GM12801 (cell line): ENCODE measurements around the gene MBNL1.

Source experiments
- TF ChIP-seq, protein P1 (sequence below): IDR thresholded peaks from one replicate; pipeline ENCODE4 v1.5.1; 2011; ENCODE audit warnings: control low read depth; ENCODE audit not compliant: insufficient read length; ENCODE audit errors: extremely low read depth

MBNL1 gene

DNA sequence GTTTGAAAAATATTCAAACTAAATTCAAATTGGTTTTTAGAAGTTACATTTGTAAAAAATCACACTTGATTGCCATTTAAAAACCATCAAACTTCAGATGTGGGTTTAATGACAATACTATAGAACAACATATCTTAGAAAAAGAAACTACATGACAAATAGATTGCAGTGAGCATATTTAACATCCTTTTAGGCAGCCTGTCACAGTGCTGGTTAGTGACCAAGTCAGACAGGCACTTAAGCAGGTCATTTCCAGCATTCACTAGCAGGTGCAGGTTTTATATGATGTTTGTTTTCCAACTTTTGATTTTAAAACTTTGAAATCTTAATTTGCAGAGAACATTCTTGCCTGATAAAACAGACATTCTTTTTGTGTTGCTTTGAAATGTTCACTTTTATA lies 115.7 kb downstream of the MBNL1 start:
- TF ChIP-seq, protein P1, sequence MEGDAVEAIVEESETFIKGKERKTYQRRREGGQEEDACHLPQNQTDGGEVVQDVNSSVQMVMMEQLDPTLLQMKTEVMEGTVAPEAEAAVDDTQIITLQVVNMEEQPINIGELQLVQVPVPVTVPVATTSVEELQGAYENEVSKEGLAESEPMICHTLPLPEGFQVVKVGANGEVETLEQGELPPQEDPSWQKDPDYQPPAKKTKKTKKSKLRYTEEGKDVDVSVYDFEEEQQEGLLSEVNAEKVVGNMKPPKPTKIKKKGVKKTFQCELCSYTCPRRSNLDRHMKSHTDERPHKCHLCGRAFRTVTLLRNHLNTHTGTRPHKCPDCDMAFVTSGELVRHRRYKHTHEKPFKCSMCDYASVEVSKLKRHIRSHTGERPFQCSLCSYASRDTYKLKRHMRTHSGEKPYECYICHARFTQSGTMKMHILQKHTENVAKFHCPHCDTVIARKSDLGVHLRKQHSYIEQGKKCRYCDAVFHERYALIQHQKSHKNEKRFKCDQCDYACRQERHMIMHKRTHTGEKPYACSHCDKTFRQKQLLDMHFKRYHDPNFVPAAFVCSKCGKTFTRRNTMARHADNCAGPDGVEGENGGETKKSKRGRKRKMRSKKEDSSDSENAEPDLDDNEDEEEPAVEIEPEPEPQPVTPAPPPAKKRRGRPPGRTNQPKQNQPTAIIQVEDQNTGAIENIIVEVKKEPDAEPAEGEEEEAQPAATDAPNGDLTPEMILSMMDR = no peak

DNA sequence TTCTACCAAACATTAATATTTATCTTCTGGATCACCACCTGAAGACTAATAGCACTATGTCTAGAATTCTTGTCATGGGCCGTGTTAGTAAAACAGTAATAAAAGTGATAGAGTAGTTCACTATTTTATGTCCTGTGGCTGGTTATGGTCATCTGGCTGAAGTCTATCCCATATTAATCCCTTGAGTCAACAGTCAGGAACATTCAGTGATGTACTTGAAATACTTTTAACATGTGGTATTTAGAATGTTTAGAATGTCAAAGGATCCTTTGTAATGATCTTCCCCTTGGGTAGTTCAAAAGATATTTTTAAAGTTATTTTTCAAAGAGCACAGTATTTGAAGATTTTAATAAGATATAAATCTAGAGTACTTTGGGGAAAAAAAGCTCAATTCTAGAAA lies 117.0 kb downstream of the MBNL1 start:
- TF ChIP-seq, protein P1 = no peak

GRCh38 chr3:152386208-152386607 lies 117.5 kb downstream of the MBNL1 start:
- TF ChIP-seq, protein P1 = no peak

DNA sequence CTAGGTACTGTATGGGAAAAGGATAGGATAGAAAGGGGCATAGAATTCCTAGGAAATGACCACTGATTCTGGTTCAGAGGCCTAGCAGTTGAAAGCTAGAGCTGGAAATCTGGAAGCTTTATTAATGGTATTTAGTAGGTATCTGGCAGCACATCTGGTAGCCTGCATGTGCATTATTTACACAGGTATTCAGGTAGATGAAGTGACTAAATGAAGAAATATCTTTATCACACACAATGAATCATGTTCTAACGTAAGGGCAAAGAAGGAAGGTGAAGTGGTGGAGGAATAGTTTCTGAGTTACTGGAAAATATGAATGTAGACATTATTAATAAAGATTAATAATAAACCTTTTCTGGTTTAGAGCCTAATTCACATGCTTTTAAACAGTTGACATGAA lies 119.9 kb downstream of the MBNL1 start:
- TF ChIP-seq, protein P1 = no peak

DNA sequence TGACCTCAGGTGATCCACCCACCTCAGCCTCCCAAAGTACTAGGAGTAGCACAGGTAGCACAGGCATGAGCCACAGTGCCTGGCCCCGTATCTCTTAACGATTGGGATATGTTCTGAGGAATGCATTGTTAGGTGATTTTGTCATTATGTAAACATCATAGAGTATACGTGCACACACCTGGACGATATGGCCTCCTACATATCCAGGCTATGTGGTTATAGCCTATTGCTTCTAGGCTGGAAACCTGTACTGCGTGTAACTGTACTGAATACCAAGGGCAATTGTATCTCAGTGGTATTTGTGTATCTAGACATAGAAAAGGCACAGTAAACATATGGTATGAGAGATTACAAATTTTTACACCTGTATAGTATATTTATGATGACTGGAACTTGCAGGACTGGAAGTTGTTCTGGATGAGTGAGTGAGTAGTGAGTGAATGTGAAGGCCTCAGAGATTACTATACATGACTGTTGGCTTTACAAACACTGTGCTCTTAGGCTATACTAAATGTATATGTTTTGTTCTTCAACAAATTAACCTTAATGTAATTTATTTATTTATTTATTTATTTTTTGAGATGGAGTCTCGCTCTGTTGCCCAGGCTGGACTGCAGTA lies 120.7 kb downstream of the MBNL1 start:
- TF ChIP-seq, protein P1 = no peak

- TF ChIP-seq, protein P1 = no peak
Observed at GRCh38 chr3:152390647-152391046, 121.9 kb downstream of the MBNL1 start.

DNA sequence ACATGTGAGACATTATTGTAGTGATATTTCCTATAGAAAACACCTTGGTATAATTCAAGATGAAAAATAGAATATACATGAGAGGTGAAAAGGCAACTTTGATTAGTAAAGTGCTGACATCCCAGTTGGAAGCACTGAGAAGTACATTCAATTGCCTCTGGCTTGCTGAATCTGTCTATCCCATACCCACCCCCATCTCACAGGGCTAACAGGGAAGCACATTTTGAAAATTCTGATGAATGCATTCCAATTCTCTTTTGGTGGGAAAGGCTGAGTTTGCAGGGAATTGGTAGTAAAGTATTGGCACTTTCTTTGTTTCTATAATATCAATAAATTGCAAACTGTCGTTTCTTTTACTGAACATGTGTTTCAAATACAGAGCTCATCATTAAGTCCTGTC lies 122.9 kb downstream of the MBNL1 start:
- TF ChIP-seq, protein P1 = no peak

DNA sequence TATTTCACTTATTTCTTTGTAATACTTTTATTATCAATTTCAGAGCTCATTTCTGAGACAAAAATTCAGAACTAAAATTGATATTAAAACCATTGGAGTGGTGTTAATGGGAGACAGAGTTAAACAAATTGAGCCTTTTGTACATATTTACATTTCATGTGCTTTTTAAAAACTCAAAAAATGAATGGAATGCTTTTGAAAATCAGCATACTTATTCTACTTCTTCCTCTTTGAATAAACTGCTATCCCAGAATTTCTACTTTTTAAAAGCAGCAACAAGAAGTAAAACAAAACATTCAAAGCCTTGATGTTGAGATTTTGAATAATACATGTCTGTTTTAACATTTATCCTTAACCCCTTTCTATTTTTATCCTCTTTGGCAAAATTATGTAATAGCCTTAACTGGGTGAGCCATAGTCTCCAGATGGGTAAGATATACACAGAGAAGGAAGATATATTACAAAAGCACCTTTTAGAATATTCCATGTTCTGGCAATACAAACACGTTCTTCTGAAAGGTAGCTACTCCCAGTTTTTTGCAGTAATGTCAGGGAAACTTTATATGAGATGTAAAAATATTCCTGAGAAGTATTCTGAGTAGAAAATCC lies 123.6 kb downstream of the MBNL1 start:
- TF ChIP-seq, protein P1 = no peak
